NCI-H345 treated with DMSO at 0.1 percent for 48 hours (cell line): ENCODE data around the gene GK2.

Source experiments
- DNase-seq: peaks from one replicate; lab custom pipeline; 2025; ENCODE audit not compliant: unreplicated experiment; lab: John Stamatoyannopoulos, UW

The GK2 gene

DNA sequence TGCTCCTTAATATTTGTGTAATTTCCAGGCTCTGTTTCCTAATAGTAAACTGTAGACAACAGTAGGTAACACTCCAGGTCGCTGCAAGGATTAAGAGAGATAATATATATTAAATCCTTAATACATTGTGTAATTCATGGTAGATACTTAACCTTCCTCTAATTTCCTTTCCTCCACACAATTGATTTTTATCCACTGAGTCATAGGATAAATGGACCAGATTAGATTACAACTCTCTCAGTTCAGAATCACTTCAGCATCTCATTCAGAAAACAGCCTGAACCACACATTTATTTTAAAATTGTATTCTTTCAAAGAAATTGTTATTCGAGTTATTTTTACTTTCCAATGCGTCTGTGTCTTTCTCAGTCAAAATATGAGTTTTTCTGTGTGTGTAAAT, 17.1 kb downstream of the GK2 start:
- no peak for DNase-seq

GRCh38 chr4:79385641-79386040, 22.4 kb downstream of the GK2 start:
- DNase-seq: no peak

DNA sequence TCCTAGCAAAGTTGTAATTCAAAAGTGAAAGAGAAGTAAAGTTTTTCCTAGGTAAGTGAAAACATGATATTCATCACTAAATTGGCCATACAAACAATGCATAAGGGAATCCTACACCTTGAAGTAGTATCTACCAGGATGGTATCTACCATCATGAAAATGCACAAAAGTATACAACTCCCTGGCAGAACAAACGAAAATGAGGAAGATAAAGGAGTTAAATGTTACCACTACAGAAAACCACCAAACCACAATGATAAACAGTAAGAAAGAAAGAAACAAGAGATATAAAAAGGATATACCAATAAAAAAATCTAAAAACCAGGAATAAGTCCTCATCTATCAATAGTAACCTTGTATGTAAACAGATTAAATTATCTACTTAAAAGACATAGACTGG, 26.9 kb downstream of the GK2 start:
- no peak for DNase-seq

DNA sequence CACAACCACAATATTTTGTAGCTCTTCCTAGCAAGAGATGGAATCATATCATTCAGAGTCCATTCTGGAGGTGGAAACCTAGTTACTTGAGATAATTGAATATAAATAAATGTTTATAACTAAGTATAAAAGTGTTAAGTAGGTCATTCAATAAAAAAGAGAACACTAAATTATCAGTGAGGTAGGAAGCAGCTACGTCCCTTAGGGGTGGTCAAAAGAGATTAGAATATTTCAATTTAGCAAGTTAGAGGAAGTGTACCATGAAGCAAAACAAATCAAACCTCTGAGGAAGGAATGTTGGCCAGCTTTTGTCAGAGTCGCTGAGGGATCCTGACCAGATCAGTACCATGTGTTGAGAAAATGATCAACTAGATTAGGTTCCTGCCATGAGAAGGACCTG, 38.0 kb downstream of the GK2 start:
- DNase-seq: no peak

- DNase-seq: no peak
Observed at GRCh38 chr4:79367096-79367495, 40.9 kb downstream of the GK2 start.

DNA sequence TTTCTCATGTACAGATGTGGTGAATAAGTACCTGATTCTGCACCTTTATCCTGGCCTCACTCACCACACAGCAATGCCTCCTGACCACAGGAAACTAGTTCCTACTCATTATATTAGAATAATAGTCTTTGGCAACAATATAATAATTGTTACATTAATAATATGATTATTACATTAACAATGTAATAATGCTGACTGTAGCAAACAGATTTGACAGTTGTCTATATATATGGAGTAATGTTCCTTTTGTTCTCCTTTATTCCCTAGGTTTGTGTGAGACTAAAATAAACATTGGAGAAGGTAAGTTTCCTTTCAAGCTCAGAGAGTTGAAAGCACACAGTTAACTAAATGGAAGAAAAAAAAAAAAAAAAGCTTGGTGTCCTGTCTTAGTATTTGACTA, 41.6 kb downstream of the GK2 start:
- no peak for DNase-seq

- no peak for DNase-seq
Observed at GRCh38 chr4:79364061-79364460, 44.0 kb downstream of the GK2 start.

GRCh38 chr4:79362626-79363025, 45.4 kb downstream of the GK2 start:
- no peak for DNase-seq

DNA sequence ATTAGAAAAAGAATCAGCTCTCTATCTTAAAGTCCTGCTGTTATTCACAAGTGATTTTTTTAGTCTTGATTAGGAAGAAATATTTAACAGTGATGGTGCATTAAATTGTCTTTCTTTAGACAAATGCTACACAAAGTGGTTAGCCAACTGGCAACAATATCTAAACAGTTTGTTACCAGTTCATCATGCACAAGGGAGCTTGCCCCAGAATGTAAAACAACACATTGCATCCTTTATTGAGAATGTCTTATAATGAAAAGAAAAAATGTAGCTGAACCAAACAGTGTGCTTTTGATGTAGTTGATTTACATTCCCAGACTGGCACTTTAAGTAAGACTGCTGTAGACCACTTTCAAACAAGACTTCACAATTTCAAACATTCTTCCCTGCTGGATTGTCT, 48.0 kb downstream of the GK2 start:
- no peak for DNase-seq

DNA sequence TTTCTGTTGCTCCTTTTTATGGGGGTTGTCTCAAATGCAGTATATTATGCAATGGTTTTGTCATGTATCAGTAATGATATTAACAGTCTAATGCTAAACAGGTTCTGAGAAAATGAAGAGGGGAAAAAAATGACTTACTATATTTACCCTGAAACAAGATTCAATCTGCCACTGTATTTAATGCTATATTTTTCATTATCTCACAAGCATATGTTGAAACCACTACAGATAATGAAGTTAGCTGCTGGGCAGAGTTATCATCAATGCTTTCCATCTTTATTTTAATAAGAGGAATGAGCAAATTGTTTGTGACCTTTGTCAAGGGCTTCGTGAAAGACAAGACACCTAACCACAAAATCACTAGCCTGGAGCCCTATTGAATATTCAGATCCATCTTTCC, 49.6 kb downstream of the GK2 start:
- no peak for DNase-seq

DNA sequence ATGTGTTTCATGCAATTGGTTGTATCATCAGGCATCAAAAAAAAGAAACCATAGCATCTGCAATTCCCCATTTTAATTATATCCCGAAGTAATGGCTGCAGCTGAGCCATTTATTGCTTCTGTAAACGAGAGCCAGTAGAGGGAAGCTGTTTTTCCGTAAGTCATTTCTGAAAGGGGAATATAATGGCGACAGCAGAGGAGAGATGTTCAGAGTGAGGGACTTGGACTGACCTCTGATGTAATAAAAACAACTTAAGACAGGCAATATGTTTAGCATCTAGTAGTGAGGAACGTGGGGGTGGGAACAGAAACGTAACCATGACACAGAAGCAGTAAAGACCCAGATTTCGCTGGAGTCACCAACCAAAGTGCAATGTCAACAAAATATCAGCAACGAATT, 50.7 kb downstream of the GK2 start:
- no peak for DNase-seq
